H1 (cell line): ENCODE measurements around the gene RORB. TPM values are rescaled to one million over a fixed set of nuclear protein-coding genes. Genes with fewer than 3 reads are reported as not detected.

Experiments used
- polyA plus RNA-seq, 7 experiments: library from polyadenylated mRNA; depleted of rRNA in 3 of 7; stranded (reverse) in 5 of 7; unstranded in 2 of 7; fragments of >200 nt in 5 of 7; fragments of 200-250 nt in 2 of 7; gene quantifications; 1 replicate in 5 of 7; 2 replicates in 1 of 7; 4 replicates in 1 of 7; pipeline versions ENCODE4 v1.2.1 to v1.2.3, GENCODE V29; 2011 to 2013; ENCODE audit warnings: missing spikeins in 2 of 7, mixed read lengths in 2 of 7
- total RNA-seq: library from RNA; stranded (reverse); fragmentation: NEBNext Ultra II Directional; extraction: Animal tissue kit (Norgen Biotek cat#: 25700); gene quantifications from 2 replicates; pipeline ENCODE4 v1.2.1, GENCODE V29; 2021
- TF ChIP-seq, protein P1 (sequence below): IDR thresholded peaks from 2 replicates; pipeline ENCODE4 v1.6.1; 2012; ENCODE audit warnings: low read length, inconsistent platforms

RORB gene
- total and polyA plus RNA-seq, 2 of the 8 experiments (the other 6 are each of a cell fraction or from before 2014, with no cell fraction given) = 2.3 to 7.1 TPM

- TF ChIP-seq, protein P1, sequence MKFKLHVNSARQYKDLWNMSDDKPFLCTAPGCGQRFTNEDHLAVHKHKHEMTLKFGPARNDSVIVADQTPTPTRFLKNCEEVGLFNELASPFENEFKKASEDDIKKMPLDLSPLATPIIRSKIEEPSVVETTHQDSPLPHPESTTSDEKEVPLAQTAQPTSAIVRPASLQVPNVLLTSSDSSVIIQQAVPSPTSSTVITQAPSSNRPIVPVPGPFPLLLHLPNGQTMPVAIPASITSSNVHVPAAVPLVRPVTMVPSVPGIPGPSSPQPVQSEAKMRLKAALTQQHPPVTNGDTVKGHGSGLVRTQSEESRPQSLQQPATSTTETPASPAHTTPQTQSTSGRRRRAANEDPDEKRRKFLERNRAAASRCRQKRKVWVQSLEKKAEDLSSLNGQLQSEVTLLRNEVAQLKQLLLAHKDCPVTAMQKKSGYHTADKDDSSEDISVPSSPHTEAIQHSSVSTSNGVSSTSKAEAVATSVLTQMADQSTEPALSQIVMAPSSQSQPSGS = no peak
These were observed 46.0 kb downstream of the RORB start (continued) for GRCh38 chr9:74543145-74543544.
